ENCODE measurements around the gene ARHGEF25. TPM values are rescaled to one million over a fixed set of nuclear protein-coding genes. Genes with fewer than 3 reads are reported as not detected.

The ARHGEF25 gene
- total and polyA plus RNA-seq, 2 of the 4 experiments (the other 2 are of a cell fraction): 6.3 to 17.9 TPM

DNA sequence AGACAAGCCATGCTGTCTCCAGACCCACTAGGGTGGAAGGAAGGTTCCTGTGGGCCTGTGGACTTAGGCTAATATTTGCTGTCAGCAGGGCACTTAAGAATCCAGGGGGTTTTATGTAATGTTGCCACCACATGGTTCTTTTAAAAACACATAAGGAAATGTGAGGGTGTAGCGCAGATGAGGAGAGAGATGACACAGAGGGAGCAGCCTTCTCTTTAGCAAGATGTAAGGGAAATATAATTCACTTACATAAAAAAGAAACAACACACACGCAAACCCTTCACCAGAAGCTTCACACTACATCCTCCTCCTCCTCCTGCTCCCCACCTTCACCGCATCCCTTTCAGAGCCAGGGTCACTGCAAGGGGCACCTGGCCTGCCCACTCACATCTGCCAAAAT is 25.1 kb upstream of the ARHGEF25 start:
- no peak overlapping the region for H4K91ac ChIP-seq (ENCODE audit: insufficient read depth, low read depth, low read length)
- H3K4me3 ChIP-seq (ENCODE audit: insufficient read depth, low read depth, low read length): no peak overlapping the region
- no peaks in the 10 kb centered on the region for H4K20me1 ChIP-seq (ENCODE audit: insufficient read depth, low read length)
- no peak overlapping the region for H3K56ac ChIP-seq (ENCODE audit: extremely low read depth, insufficient read depth, low read length)
- H2BK5ac ChIP-seq (ENCODE audit: low read depth, low read length, poor library complexity, severe bottlenecking): no peak overlapping the region
- no peak overlapping the region for H3K4me2 ChIP-seq (ENCODE audit: low read depth, low read length)
- no peaks in the 10 kb centered on the region for H3K36me3 ChIP-seq (ENCODE audit: control insufficient read depth, insufficient read depth, low read length)
- no peak overlapping the region for H3K27ac ChIP-seq (ENCODE audit: insufficient read depth, low read length)
- no peaks in the 10 kb centered on the region for H3K9me3 ChIP-seq (ENCODE audit: control insufficient read depth, insufficient read depth, low read length)
- dilution Hi-C loops (cut with HindIII; ENCODE audit: low sequenced_read_pairs, unreplicated experiment): no loop called here
- no TSS peak for BruUV-seq (replicated peaks)
- H2BK20ac ChIP-seq (ENCODE audit: low read depth, low read length): no peak overlapping the region
- no peak overlapping the region for H3K18ac ChIP-seq (ENCODE audit: low read depth, low read length)
- H3K23ac ChIP-seq (ENCODE audit: low read depth, low read length): no peak overlapping the region
- no peak overlapping the region for H3K14ac ChIP-seq (replicated peaks; ENCODE audit: low read depth, low read length)
- no peak overlapping the region for H2BK15ac ChIP-seq (ENCODE audit: low read depth, low read length)
- DNase-seq (no peak), ATAC-seq (ENCODE audit: low read depth) (no peak)
- H3K79me1 ChIP-seq (ENCODE audit: low read depth in 1 of 2, low read length in 2 of 2): peaks cover 0 to 4% of the 10 kb centered on the region in 2 experiments; a peak in 2 of 4 replicates
- H4K5ac ChIP-seq (ENCODE audit: low read depth, low read length): no peak overlapping the region
- peaks cover 1% of the 10 kb centered on the region; the same call in 1 of the 2 replicates for H3K4me1 ChIP-seq (ENCODE audit: control insufficient read depth, insufficient read depth, low read length)
- H2AK9ac ChIP-seq (replicated peaks; ENCODE audit: low read depth, low read length, poor library complexity): no peak overlapping the region
- intact Hi-C loops (cut with micrococcal nuclease): no loop called here
- H4K8ac ChIP-seq (ENCODE audit: low read depth in 2 of 2, low read length in 2 of 2): no peak overlapping the region
- H3K9ac ChIP-seq (ENCODE audit: low read depth, low read length): no peak overlapping the region
- no peak overlapping the region for H2BK120ac ChIP-seq (ENCODE audit: low read depth, low read length)
- POLR2A ChIA-PET (ENCODE audit: unreplicated experiment): no interaction called here
- no peak overlapping the region for H3K4ac ChIP-seq (ENCODE audit: low read depth, low read length)
- H3K9me1 ChIP-seq (ENCODE audit: insufficient read depth, low read length): peaks cover 6% of the 10 kb centered on the region; the same call in 1 of the 2 replicates
- H2AFZ ChIP-seq (replicated peaks; ENCODE audit: low read length, poor library complexity): no peak overlapping the region
- H2AK5ac ChIP-seq (ENCODE audit: low read depth, low read length): no peak overlapping the region
- no peak for TF ChIP-seq NFE2L2 (IDR thresholded peaks at IDR 0.05; ENCODE audit: low read depth, low read length)
- no peak for TF ChIP-seq SMC3 (IDR thresholded peaks at IDR 0.05; ENCODE audit: low read depth, low read length)
- no peak for TF ChIP-seq POLR2A (IDR thresholded peaks at IDR 0.05; ENCODE audit: low read depth, low read length)
- no peak for TF ChIP-seq CHD1 (IDR thresholded peaks at IDR 0.05; ENCODE audit: low read depth, low read length)
- no peak for TF ChIP-seq MXI1 (IDR thresholded peaks at IDR 0.05; ENCODE audit: borderline replicate concordance, low read depth, low read length)
- no peak for TF ChIP-seq CEBPB (IDR thresholded peaks at IDR 0.05; ENCODE audit: low read depth, low read length)
- TF ChIP-seq RFX5 (IDR thresholded peaks at IDR 0.05; ENCODE audit: low read depth, low read length): no peak
- no peak for TF ChIP-seq BHLHE40 (IDR thresholded peaks at IDR 0.05; ENCODE audit: low read depth, low read length)
- TF ChIP-seq, protein P1, sequence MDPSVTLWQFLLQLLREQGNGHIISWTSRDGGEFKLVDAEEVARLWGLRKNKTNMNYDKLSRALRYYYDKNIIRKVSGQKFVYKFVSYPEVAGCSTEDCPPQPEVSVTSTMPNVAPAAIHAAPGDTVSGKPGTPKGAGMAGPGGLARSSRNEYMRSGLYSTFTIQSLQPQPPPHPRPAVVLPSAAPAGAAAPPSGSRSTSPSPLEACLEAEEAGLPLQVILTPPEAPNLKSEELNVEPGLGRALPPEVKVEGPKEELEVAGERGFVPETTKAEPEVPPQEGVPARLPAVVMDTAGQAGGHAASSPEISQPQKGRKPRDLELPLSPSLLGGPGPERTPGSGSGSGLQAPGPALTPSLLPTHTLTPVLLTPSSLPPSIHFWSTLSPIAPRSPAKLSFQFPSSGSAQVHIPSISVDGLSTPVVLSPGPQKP (IDR thresholded peaks at IDR 0.05; ENCODE audit: borderline replicate concordance, low read depth, low read length): no peak
- no peak for TF ChIP-seq MAZ (IDR thresholded peaks at IDR 0.05; ENCODE audit: borderline replicate concordance, low read depth, low read length)
- no peak for TF ChIP-seq MAFK (IDR thresholded peaks at IDR 0.05; ENCODE audit: low read depth, low read length)
- no peak for TF ChIP-seq RCOR1 (IDR thresholded peaks at IDR 0.05; ENCODE audit: insufficient replicate concordance, low read length)
- TF ChIP-seq, protein P2, sequence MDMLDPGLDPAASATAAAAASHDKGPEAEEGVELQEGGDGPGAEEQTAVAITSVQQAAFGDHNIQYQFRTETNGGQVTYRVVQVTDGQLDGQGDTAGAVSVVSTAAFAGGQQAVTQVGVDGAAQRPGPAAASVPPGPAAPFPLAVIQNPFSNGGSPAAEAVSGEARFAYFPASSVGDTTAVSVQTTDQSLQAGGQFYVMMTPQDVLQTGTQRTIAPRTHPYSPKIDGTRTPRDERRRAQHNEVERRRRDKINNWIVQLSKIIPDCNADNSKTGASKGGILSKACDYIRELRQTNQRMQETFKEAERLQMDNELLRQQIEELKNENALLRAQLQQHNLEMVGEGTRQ (IDR thresholded peaks at IDR 0.05; ENCODE audit: low read depth, low read length): no peak
- no peak for TF ChIP-seq FOS (IDR thresholded peaks at IDR 0.05; ENCODE audit: low read depth, low read length)
- TF ChIP-seq, protein P3, sequence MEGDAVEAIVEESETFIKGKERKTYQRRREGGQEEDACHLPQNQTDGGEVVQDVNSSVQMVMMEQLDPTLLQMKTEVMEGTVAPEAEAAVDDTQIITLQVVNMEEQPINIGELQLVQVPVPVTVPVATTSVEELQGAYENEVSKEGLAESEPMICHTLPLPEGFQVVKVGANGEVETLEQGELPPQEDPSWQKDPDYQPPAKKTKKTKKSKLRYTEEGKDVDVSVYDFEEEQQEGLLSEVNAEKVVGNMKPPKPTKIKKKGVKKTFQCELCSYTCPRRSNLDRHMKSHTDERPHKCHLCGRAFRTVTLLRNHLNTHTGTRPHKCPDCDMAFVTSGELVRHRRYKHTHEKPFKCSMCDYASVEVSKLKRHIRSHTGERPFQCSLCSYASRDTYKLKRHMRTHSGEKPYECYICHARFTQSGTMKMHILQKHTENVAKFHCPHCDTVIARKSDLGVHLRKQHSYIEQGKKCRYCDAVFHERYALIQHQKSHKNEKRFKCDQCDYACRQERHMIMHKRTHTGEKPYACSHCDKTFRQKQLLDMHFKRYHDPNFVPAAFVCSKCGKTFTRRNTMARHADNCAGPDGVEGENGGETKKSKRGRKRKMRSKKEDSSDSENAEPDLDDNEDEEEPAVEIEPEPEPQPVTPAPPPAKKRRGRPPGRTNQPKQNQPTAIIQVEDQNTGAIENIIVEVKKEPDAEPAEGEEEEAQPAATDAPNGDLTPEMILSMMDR (conservative IDR thresholded peaks at IDR 0.05; ENCODE audit: low read depth, low read length): no peak
- no peak for TF ChIP-seq RAD21 (IDR thresholded peaks at IDR 0.05; ENCODE audit: low read length)
- CTCF ChIA-PET: interaction anchor here (1.0 kb wide), 1 partner anchor 35 kb away, joined by 5 read pairs; no protein-coding TSS in a partner anchor
- H3K27me3 ChIP-seq (ENCODE audit: control insufficient read depth, insufficient read depth, low read length): peaks cover 34% of the 10 kb centered on the region
- in situ Hi-C loops (cut with MboI; ENCODE audit: low sequenced_read_pairs): loop anchor here (10.0 kb wide), 1 partner anchor 149 kb away; the partner anchor contains the start of gene AGAP2
- 100% methylated on average over 1 of the region's 3 CpGs; no CpG with 5 or more reads in 1 of the 2 experiments for WGBS, 2 experiments (ENCODE audit: extremely low coverage in 2 of 2, insufficient read length in 1 of 2)

Data from IMR-90 (cell line).